ENCODE measurements around the gene CALHM6.

Gene CALHM6

DNA sequence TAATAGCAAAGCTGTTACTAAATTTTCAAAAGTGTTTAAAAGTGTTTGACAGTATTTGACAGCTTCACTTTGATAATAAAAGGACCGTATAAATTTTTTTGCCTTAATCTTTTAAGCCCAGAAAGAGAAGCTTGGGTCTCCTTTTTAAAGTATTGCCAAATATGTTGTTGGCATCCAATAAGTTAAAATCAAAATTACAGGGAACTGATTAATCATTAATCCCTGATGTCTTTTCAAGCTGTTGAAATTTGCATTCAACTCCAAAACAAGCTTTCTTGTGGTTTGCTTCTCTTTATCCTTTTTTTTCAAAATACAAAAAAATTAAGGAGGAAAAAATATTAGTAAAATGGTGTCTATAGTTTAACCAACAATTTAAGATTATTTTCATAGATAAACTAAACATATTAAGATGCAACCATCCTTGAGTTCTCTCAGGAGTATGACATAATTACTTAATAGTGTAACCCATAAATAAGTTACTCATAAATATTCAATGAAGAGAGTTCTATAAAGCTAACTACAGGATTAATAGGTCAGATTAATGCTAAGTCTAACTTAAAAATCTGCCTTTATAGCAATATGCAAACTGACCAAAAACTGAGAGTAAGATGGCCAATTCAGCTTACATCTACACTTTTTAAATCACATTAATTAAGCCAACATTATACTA is 27.0 kb upstream of the CALHM6 start:
- no peak for DNase-seq (ENCODE audit: low read depth)
- TF ChIP-seq, protein P1, sequence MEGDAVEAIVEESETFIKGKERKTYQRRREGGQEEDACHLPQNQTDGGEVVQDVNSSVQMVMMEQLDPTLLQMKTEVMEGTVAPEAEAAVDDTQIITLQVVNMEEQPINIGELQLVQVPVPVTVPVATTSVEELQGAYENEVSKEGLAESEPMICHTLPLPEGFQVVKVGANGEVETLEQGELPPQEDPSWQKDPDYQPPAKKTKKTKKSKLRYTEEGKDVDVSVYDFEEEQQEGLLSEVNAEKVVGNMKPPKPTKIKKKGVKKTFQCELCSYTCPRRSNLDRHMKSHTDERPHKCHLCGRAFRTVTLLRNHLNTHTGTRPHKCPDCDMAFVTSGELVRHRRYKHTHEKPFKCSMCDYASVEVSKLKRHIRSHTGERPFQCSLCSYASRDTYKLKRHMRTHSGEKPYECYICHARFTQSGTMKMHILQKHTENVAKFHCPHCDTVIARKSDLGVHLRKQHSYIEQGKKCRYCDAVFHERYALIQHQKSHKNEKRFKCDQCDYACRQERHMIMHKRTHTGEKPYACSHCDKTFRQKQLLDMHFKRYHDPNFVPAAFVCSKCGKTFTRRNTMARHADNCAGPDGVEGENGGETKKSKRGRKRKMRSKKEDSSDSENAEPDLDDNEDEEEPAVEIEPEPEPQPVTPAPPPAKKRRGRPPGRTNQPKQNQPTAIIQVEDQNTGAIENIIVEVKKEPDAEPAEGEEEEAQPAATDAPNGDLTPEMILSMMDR (IDR thresholded peaks at IDR 0.05; ENCODE audit: low read depth, low read length, missing control alignments) = no peak
- no peak overlapping the region for H3K4me3 ChIP-seq (ENCODE audit: low read depth, low read length)

DNA sequence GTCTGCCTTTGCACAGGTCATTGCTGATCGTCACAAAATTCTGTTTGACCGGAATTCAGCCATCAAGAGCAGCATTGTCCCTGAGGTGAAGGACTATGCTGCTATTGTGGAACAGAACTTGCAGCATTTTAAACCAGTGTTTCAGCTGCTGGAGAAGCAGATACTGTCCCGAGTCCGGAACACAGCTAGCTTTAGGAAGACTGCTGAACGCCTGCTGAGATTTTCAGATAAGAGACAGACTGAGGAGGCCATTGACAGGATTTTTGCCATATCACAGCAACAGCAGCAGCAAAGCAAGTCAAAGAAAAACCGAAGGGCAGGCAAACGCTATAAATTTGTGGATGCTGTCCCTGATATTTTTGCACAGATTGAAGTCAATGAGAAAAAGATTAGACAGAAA is 24.6 kb upstream of the CALHM6 start:
- H3K4me3 ChIP-seq (ENCODE audit: low read depth, low read length) = no peak overlapping the region
- TF ChIP-seq, protein P1 (IDR thresholded peaks at IDR 0.05; ENCODE audit: low read depth, low read length, missing control alignments) = no peak
- no peak for DNase-seq (ENCODE audit: low read depth)

DNA sequence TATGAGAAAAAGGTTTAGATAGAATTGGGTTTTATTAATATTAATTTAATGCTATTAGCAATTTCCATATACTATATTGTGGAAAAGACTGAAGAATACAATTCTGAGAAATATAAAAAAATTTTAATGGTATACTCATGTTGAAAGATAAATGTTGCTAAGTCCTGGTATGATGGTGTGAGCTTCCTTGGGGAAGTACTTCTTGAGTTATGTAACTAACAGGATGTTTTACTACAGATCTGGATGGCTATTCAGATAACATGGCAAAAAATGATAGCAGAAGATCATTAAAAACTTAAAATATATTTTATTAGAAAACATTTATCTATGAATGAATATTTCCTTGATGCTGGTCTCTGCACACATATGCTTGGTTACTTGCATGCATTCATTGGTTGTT is 23.5 kb upstream of the CALHM6 start:
- H3K4me3 ChIP-seq (ENCODE audit: low read depth, low read length) = no peak overlapping the region
- DNase-seq (ENCODE audit: low read depth) = no peak

DNA sequence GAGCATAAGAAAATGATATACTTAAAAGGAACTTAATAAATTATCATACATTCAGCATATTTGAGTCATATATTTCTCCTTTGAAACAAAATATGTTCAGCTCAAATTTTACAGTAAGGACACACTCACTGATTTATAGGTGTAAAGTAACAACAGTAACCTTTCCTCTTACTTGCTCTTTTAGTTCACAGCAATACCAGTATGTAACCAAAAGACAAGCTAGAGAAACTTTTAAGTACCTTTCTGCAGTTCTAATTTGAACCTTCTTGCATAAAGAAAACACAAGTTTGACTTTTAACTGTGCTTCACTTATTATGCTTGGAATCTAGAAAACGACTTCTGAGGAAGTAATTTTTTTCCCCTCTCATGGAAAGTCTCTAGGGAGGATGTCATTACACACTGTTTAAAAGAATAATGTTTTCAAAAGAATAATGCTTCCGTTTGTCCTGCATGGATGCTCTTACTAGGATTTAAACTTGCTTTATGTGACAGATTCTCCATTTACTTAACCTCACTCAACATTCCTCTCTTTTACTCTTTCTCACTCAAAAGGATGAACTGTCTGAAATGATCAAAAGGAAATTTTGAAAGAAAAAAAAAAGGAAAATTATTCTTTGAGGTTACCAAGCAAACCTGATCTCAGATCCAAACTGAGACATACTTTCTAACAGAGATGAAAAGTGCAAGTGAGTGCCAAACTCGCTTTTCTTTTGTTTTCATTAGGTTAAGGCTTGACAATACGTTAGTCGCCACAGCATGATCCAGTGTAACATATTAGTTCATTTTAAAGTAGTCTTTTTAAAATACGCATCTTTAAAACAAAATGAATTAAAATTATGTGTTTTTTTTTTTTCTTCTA is 22.4 kb upstream of the CALHM6 start:
- TF ChIP-seq, protein P1 (IDR thresholded peaks at IDR 0.05; ENCODE audit: low read depth, low read length, missing control alignments) = no peak
- no peak for DNase-seq (ENCODE audit: low read depth)
- H3K4me3 ChIP-seq (ENCODE audit: low read depth, low read length) = no peak overlapping the region

More for the DNA sequence above, 23.5 kb upstream of the CALHM6 start:
- TF ChIP-seq, protein P1 (IDR thresholded peaks at IDR 0.05; ENCODE audit: low read depth, low read length, missing control alignments) = no peak

DNA sequence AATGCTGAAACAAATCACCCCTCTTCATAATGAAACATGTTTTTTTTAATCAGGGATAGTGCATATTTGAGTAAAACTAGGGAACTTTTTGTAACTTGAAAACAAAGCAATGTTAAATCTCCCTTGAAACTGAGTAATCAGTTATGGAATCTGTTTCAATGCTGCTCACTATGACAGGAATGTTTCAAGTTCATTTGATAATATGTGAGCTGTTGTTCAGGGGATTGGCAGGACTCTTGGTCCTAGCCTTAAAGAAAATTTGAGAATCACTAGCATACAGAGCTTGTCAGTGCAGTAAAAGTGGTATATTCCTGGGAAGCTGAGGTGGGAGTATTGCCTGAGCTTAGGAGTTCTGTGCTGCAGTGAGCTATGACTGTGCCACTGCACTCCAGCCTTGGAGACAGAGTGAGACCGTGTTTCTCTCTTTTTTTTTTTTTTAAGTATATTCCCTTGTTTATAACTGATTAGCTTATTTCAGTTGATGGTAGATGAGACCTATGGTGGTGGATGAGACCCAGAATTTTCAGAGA is 21.6 kb upstream of the CALHM6 start:
- no peak for DNase-seq (ENCODE audit: low read depth)
- TF ChIP-seq, protein P1 (IDR thresholded peaks at IDR 0.05; ENCODE audit: low read depth, low read length, missing control alignments) = no peak
- no peak overlapping the region for H3K4me3 ChIP-seq (ENCODE audit: low read depth, low read length)

DNA sequence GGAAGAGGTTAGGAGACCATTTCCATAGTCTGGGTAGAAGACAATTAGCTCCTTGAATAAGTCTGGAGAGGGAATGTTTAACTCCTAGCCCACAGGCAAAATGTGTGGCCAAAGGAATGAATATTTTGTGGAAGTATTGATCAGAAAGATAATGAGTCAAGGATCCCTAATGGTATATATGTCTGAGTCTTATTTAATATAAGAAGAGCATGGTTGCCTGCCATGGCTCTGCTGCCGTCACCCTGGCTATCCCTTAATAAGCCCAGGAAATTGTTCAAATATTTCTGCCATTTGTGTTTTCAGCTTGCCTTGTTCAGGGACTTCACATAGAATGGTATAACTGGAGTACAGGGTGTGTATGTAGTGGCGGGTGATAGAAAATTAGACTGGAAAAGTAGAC is 18.1 kb upstream of the CALHM6 start:
- DNase-seq (ENCODE audit: low read depth) = no peak
- H3K4me3 ChIP-seq (ENCODE audit: low read depth, low read length) = no peak overlapping the region
- TF ChIP-seq, protein P1 (IDR thresholded peaks at IDR 0.05; ENCODE audit: low read depth, low read length, missing control alignments) = no peak

Data from GM12864 (cell line).